KOPT-K1 (cell line): ENCODE results near the gene EYA2.
"Not testable (repeated sequence)": the region's sequence is repeated elsewhere in the genome, so short reads cannot be mapped to it uniquely, and the experiment has no call there.

ENCODE experiments used
- H3K27ac ChIP-seq: fragments of 200-600 bp; sonication (generic); 2 replicates; pipeline ENCODE4 v1.5.1; 2016; ENCODE audit warnings: antibody characterized with exemption, mild to moderate bottlenecking, low read depth, low read length; ENCODE audit not compliant: poor library complexity, severe bottlenecking
- H3K36me3 ChIP-seq: fragments of 200-600 bp; sonication (generic); 2 replicates; pipeline ENCODE4 v1.5.1; 2017; ENCODE audit warnings: antibody characterized with exemption, mild to moderate bottlenecking, low read length, moderate library complexity; ENCODE audit not compliant: insufficient read depth
- H3K9me3 ChIP-seq: fragments of 200-600 bp; sonication (generic); 2 replicates; pipeline ENCODE4 v1.5.1; 2017; ENCODE audit warnings: antibody characterized with exemption, low read length, mild to moderate bottlenecking; ENCODE audit not compliant: insufficient read depth, poor library complexity, severe bottlenecking

The EYA2 gene

GRCh38 chr20:46905364-46906125 is 10.9 kb downstream of the EYA2 start:
- H3K27ac ChIP-seq, result no peak overlapping the region
- H3K9me3 ChIP-seq, result no peaks in the 10 kb centered on the region
- H3K36me3 ChIP-seq, result no peaks in the 10 kb centered on the region

- H3K36me3 ChIP-seq, result no peaks in the 10 kb centered on the region
- no peak overlapping the region for H3K27ac ChIP-seq
- H3K9me3 ChIP-seq, result peaks cover 4% of the 10 kb centered on the region
These were observed 18.8 kb downstream of the EYA2 start for GRCh38 chr20:46913329-46914044.

- peaks cover 4% of the 10 kb centered on the region for H3K9me3 ChIP-seq
- no peak overlapping the region for H3K27ac ChIP-seq
- no peaks in the 10 kb centered on the region for H3K36me3 ChIP-seq
These were observed 20.2 kb downstream of the EYA2 start for GRCh38 chr20:46914789-46915379.

GRCh38 chr20:46915575-46916257 is 21.1 kb downstream of the EYA2 start:
- Histone ChIP-seq H3K27ac (no peak overlapping the region), H3K36me3 (no peaks in the 10 kb centered on the region), H3K9me3 (peaks cover 4% of the 10 kb centered on the region)

- peaks cover 4% of the 10 kb centered on the region for H3K9me3 ChIP-seq
- no peaks in the 10 kb centered on the region for H3K36me3 ChIP-seq
- H3K27ac ChIP-seq, result no peak overlapping the region
These were observed 21.6 kb downstream of the EYA2 start for GRCh38 chr20:46916258-46916603.

- Histone ChIP-seq H3K27ac (no peak overlapping the region), H3K36me3 (no peaks in the 10 kb centered on the region), H3K9me3 (peaks cover 4% of the 10 kb centered on the region)
These were observed 22.5 kb downstream of the EYA2 start for GRCh38 chr20:46917155-46917554.

GRCh38 chr20:46920114-46920513 is 25.5 kb downstream of the EYA2 start:
- Histone ChIP-seq H3K27ac (no peak overlapping the region), H3K36me3 (no peaks in the 10 kb centered on the region)

GRCh38 chr20:46922841-46923240 is 28.2 kb downstream of the EYA2 start:
- peaks cover 11% of the 10 kb centered on the region for H3K9me3 ChIP-seq
- not testable (repeated sequence) for H3K36me3 ChIP-seq, H3K27ac ChIP-seq

More at GRCh38 chr20:46920114-46920513, 25.5 kb downstream of the EYA2 start:
- H3K9me3 ChIP-seq, result no peaks in the 10 kb centered on the region

- Histone ChIP-seq H3K27ac (no peak overlapping the region), H3K9me3 (peaks cover 14% of the 10 kb centered on the region), H3K36me3 (no peaks in the 10 kb centered on the region)
These were observed 28.9 kb downstream of the EYA2 start for GRCh38 chr20:46923550-46923949.

GRCh38 chr20:46928580-46929132 is 34.0 kb downstream of the EYA2 start:
- H3K27ac ChIP-seq, result no peak overlapping the region
- no peaks in the 10 kb centered on the region for H3K36me3 ChIP-seq
- H3K9me3 ChIP-seq, result peaks cover 14% of the 10 kb centered on the region

- no peaks in the 10 kb centered on the region for H3K36me3 ChIP-seq
- H3K9me3 ChIP-seq, result peaks cover 14% of the 10 kb centered on the region
These were observed 35.3 kb downstream of the EYA2 start for GRCh38 chr20:46929902-46930301.

GRCh38 chr20:46930640-46931339 is 36.1 kb downstream of the EYA2 start:
- H3K9me3 ChIP-seq, result peaks cover 14% of the 10 kb centered on the region
- no peaks in the 10 kb centered on the region for H3K36me3 ChIP-seq
- H3K27ac ChIP-seq, result no peak overlapping the region

More at GRCh38 chr20:46929902-46930301, 35.3 kb downstream of the EYA2 start:
- no peak overlapping the region for H3K27ac ChIP-seq

- Histone ChIP-seq H3K9me3 (peaks cover 14% of the 10 kb centered on the region), H3K36me3 (no peaks in the 10 kb centered on the region), H3K27ac (no peak overlapping the region)
These were observed 37.1 kb downstream of the EYA2 start for GRCh38 chr20:46931699-46932098.

- H3K9me3 ChIP-seq, H3K27ac ChIP-seq, H3K36me3 ChIP-seq: not testable (repeated sequence)
These were observed 37.8 kb downstream of the EYA2 start for GRCh38 chr20:46932439-46932838.
